T-cell (primary cell): ENCODE measurements around the gene PSEN2. TPM values are rescaled to one million over a fixed set of nuclear protein-coding genes. Genes with fewer than 3 reads are reported as not detected.

ENCODE experiments used
- ATAC-seq, 4 experiments: fragments of 200-7000 bp in 3 of 4; fragments of 150-1000 bp in 1 of 4; cut with Tn5 transposase; replicated peaks in 1 of 4; 1 replicate in 3 of 4; 2 replicates in 1 of 4; pipeline ENCODE4 v1.10.0; 2021; ENCODE audit warnings: moderate library complexity in 3 of 4, mild to moderate bottlenecking in 2 of 4, moderate number of reproducible peaks in 1 of 4
- CTCF ChIA-PET, 2 donors: fragments of 300-600 bp; sonication (Branson Sonifier 250); formaldehyde crosslinking; loops; one replicate each; lab custom pipeline; 2022; ENCODE audit warnings: antibody characterized with exemption in 2 of 2; lab: Charles Lee
- POLR2A ChIA-PET, 2 donors: fragments of 300-600 bp; sonication (Branson Sonifier 250); formaldehyde crosslinking; loops; one replicate each; lab custom pipeline; 2022; ENCODE audit warnings: antibody characterized with exemption in 2 of 2; lab: Charles Lee
- DNase-seq, 35 experiments: peaks; one replicate each; pipeline versions ENCODE4 v3.0.0 to v3.0.0-alpha.2; 2013 to 2023
- H3K27ac ChIP-seq: one replicate; pipeline ENCODE4 v1.5.1; 2013; ENCODE audit warnings: low read length
- H3K27me3 ChIP-seq, 2 experiments: replicated peaks in 1 of 2; 1 replicate in 1 of 2; 2 replicates in 1 of 2; pipeline versions ENCODE4 v1.6.1 to v1.7.0; 2013; ENCODE audit warnings: low read length in 1 of 2, mixed read lengths in 1 of 2; ENCODE audit not compliant: control insufficient read depth in 2 of 2, insufficient read depth in 2 of 2; ENCODE audit errors: extremely low read depth in 1 of 2
- H3K36me3 ChIP-seq, 2 donors: 1 replicate in 1 of 2; 2 replicates in 1 of 2; pipeline versions ENCODE4 v1.6.1 to v1.7.0; 2013; ENCODE audit warnings: low read length in 1 of 2; ENCODE audit not compliant: control insufficient read depth in 2 of 2, insufficient read depth in 1 of 2; ENCODE audit errors: extremely low read depth in 1 of 2
- H3K4me1 ChIP-seq, 2 experiments: 1 replicate in 1 of 2; 2 replicates in 1 of 2; pipeline versions ENCODE4 v1.6.1 to v1.7.0; 2013; ENCODE audit warnings: low read length in 2 of 2, mixed read lengths in 1 of 2; ENCODE audit not compliant: insufficient read depth in 2 of 2, control insufficient read depth in 1 of 2; ENCODE audit errors: extremely low read depth in 1 of 2
- H3K4me3 ChIP-seq, 2 donors: 1 replicate in 1 of 2; 2 replicates in 1 of 2; pipeline versions ENCODE4 v1.5.1 to v1.7.0; 2013; ENCODE audit warnings: mild to moderate bottlenecking in 2 of 2, low read length in 1 of 2, moderate library complexity in 1 of 2; ENCODE audit not compliant: control insufficient read depth in 1 of 2; ENCODE audit errors: extremely low read depth in 1 of 2
- H3K9me3 ChIP-seq: 2 replicates; pipeline ENCODE4 v1.7.0; 2013
- H3K27ac Mint-ChIP-seq, 2 donors: one replicate each; pipeline ENCODE4 v1.8.0; 2020 to 2021; ENCODE audit warnings: mild to moderate bottlenecking in 2 of 2, mixed read lengths in 2 of 2
- H3K27me3 Mint-ChIP-seq, 2 donors: one replicate each; pipeline ENCODE4 v1.8.0; 2021 to 2022; ENCODE audit warnings: mixed read lengths in 2 of 2
- H3K36me3 Mint-ChIP-seq: one replicate; pipeline ENCODE4 v1.8.0; 2021; ENCODE audit warnings: mixed read lengths
- H3K4me1 Mint-ChIP-seq, 3 donors: one replicate each; pipeline ENCODE4 v1.8.0; 2020 to 2022; ENCODE audit warnings: mixed read lengths in 3 of 3, mild to moderate bottlenecking in 1 of 3
- H3K4me3 Mint-ChIP-seq, 3 donors: one replicate each; pipeline ENCODE4 v1.8.0; 2020 to 2022; ENCODE audit warnings: mild to moderate bottlenecking in 3 of 3, mixed read lengths in 3 of 3, moderate library complexity in 3 of 3
- H3K9me3 Mint-ChIP-seq, 3 donors: one replicate each; pipeline ENCODE4 v1.8.0; 2020 to 2022; ENCODE audit warnings: mixed read lengths in 3 of 3
- WGBS: methylation state at CpG from one replicate; pipeline ENCODE4 v1.1.5; 2013; ENCODE audit warnings: missing lambda C conversion rate; ENCODE audit not compliant: insufficient coverage; 5-methylcytosine and 5-hydroxymethylcytosine counted together
- total RNA-seq, 35 experiments: library from RNA in 6 of 35; stranded (reverse) in 6 of 35; fragments of 120-200 nt in 1 of 35; gene quantifications; one replicate each; pipeline versions ENCODE4 v1.2.1 to v1.2.4 and lab custom pipeline; 2013 to 2026

PSEN2 gene
- total RNA-seq, 5 donors from 2014 or later (not counting 1 experiment from before 2014, with no cell fraction given): 1.9 to 5.6 (median 4.0) TPM

DNA sequence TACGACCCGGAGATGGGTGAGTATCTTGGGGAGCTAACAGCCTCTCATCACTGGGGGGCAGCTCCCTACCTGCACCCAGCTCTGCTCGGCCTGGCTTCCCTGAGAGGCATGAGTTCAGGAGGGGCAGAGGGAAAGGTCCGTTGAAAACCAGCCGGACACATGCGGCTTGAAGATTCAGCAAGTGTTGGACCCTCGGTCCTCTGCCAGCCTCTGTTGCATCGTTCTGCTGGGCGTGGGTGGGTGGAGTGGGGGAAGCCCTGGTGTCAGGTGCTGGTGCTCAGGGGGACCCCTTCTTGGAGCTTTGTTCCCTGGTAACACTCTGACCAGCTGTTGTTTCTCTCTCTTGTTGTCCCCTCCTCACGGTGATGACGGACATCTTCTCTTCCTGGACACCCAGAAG, 20.9 kb downstream of the PSEN2 start:
- H3K27ac ChIP-seq: no peak overlapping the region
- no peak overlapping the region for H3K4me3 ChIP-seq
- H3K4me1 ChIP-seq: peaks cover 0 to 2% of the 10 kb centered on the region in 2 experiments
- Mint-ChIP-seq H3K27ac (no peak overlapping the region), H3K27me3 (no peaks in the 10 kb centered on the region), H3K9me3 (no peaks in the 10 kb centered on the region), H3K4me1 (peaks cover 1 to 4% (median 2%) of the 10 kb centered on the region in 3 donors), H3K4me3 (no peak overlapping the region), H3K36me3 (peaks cover 7% of the 10 kb centered on the region)
- ChIA-PET CTCF (interaction anchor here in 1 of 2 donors (0.7 kb wide), 1 partner anchor 44 kb away, joined by 3 read pairs; no protein-coding TSS in a partner anchor), POLR2A (no interaction called here)
- H3K36me3 ChIP-seq: no peaks in the 10 kb centered on the region
- ATAC-seq (no peak), DNase-seq (no peak)
- no peaks in the 10 kb centered on the region for H3K27me3 ChIP-seq
- H3K9me3 ChIP-seq: no peaks in the 10 kb centered on the region
- 82% methylated on average over 6 of the region's 11 CpGs for WGBS

DNA sequence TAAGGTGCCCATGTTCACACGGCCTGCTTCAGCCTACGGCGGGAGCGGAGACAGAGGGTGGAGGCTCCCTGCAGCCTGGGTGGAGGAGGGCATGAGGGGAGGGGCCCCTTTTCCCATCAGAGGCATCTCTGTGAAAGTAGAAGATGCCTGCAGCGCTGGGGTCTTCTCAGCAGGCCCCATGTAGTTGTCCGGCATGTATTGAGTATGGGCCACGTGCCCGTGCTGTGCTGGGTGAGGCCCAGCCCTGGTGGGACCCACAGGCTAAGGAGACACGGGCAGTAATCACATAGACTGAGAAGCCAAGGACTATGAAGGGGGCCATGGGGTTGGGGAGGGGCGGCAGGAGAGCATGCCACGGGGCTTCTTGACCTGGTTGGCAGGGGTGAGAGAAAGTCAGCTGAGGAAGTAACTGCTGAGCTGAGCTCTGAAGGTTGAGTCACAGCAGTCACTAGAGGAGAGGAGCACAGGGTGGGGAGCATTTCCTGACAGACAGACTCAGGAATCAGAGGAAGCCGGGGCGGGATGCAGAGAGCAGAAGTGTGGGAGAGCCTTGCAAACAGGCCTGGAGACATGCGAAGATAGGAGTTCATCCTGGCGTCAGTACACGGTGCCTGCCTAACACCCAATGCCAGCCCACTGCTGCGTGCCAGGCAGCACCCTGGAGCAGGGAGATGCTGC, 21.6 kb downstream of the PSEN2 start:
- POLR2A ChIA-PET: no interaction called here
- no peak overlapping the region for H3K27ac ChIP-seq
- CTCF ChIA-PET: no interaction called here
- no peak overlapping the region for H3K4me3 ChIP-seq
- H3K36me3 ChIP-seq: no peaks in the 10 kb centered on the region
- Mint-ChIP-seq H3K4me1 (no peaks in the 10 kb centered on the region), H3K27me3 (no peaks in the 10 kb centered on the region), H3K36me3 (peaks cover 7% of the 10 kb centered on the region), H3K27ac (no peak overlapping the region), H3K4me3 (no peak overlapping the region), H3K9me3 (no peaks in the 10 kb centered on the region)
- ATAC-seq: no peak
- DNase-seq: no peak
- WGBS: 94% methylated on average over 16 of the region's 17 CpGs
- no peaks in the 10 kb centered on the region for H3K4me1 ChIP-seq
- H3K9me3 ChIP-seq: no peaks in the 10 kb centered on the region
- no peaks in the 10 kb centered on the region for H3K27me3 ChIP-seq

DNA sequence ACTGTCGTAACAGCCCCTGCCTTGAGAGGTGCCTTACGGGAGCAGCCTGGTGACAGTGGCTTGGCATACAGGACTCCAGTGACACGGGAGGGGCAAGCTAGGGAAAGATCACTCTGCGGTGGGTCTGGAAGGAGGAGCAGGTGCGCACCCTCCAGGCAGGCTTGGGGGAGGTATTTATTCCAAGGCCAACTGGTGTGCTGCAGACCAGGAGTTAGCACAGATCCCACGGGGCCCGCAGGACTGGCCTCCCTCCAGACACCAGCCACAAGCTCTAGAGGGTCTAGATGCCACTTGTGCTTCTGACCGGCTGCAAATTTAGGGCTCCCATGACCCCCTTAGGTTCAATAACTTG, 22.1 kb downstream of the PSEN2 start:
- Mint-ChIP-seq H3K4me1 (no peaks in the 10 kb centered on the region), H3K4me3 (no peak overlapping the region), H3K27me3 (no peaks in the 10 kb centered on the region), H3K27ac (no peak overlapping the region), H3K9me3 (no peaks in the 10 kb centered on the region), H3K36me3 (peaks cover 7% of the 10 kb centered on the region)
- POLR2A ChIA-PET: no interaction called here
- no peaks in the 10 kb centered on the region for H3K9me3 ChIP-seq
- no peak overlapping the region for H3K4me3 ChIP-seq
- DNase-seq (no peak), ATAC-seq (no peak)
- no peak overlapping the region for H3K27ac ChIP-seq
- CTCF ChIA-PET: no interaction called here
- H3K36me3 ChIP-seq: no peaks in the 10 kb centered on the region
- no peaks in the 10 kb centered on the region for H3K27me3 ChIP-seq
- WGBS: 88% methylated on average over 7 of the region's 8 CpGs
- H3K4me1 ChIP-seq: no peaks in the 10 kb centered on the region

DNA sequence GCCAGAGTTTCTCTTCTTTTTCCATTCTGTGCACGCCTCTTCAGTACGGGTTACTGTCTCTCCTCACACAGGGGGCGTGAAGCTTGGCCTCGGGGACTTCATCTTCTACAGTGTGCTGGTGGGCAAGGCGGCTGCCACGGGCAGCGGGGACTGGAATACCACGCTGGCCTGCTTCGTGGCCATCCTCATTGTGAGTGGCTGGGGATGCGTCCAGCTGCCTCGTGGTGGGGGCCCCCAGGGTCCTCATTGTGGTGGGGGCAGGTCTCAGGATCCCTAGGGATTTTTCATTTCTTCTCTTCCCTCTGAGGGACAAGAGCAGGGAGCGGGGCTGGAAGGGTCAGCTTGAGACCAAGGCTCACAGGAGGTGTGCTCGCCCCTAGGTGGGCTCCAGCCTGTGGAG, 23.5 kb downstream of the PSEN2 start:
- H3K9me3 ChIP-seq: no peaks in the 10 kb centered on the region
- no peaks in the 10 kb centered on the region for H3K4me1 Mint-ChIP-seq
- DNase-seq (no peak), ATAC-seq (no peak)
- H3K36me3 Mint-ChIP-seq: peaks cover 5% of the 10 kb centered on the region
- no peaks in the 10 kb centered on the region for H3K9me3 Mint-ChIP-seq
- CTCF ChIA-PET: no interaction called here
- H3K4me3 Mint-ChIP-seq: no peak overlapping the region
- H3K27ac ChIP-seq: no peak overlapping the region
- H3K4me3 ChIP-seq: no peak overlapping the region
- H3K27me3 Mint-ChIP-seq: no peaks in the 10 kb centered on the region
- no peak overlapping the region for H3K27ac Mint-ChIP-seq
- H3K27me3 ChIP-seq: no peaks in the 10 kb centered on the region
- 87% methylated on average over 6 of the region's 13 CpGs for WGBS
- no peaks in the 10 kb centered on the region for H3K4me1 ChIP-seq
- POLR2A ChIA-PET: no interaction called here
- H3K36me3 ChIP-seq: no peaks in the 10 kb centered on the region

DNA sequence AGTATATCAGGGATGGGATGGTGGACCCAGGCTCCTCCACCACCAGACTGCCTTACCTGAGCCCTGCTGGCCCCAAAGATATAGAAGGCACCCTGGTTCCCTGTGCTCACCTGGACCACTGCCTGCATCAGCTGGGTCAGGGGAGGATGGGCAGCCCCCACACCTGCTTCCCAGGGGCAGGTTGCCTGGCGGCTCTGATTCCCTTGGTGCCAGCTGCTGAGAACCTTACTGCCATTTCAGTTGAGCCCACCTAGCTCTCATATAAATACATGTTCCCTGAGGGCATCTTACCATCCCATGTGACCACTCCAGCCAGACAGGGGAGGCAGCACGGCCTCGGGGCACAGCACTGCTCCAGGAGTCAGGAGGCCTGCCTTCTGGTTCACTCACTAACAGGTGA, 24.4 kb downstream of the PSEN2 start:
- Histone ChIP-seq H3K27me3 (no peaks in the 10 kb centered on the region), H3K27ac (no peak overlapping the region), H3K36me3 (no peaks in the 10 kb centered on the region), H3K4me3 (no peak overlapping the region), H3K4me1 (no peaks in the 10 kb centered on the region), H3K9me3 (no peaks in the 10 kb centered on the region)
- DNase-seq (no peak), ATAC-seq (no peak)
- H3K4me3 Mint-ChIP-seq: no peak overlapping the region
- no peaks in the 10 kb centered on the region for H3K4me1 Mint-ChIP-seq
- POLR2A ChIA-PET: no interaction called here
- CTCF ChIA-PET: interaction anchor here in 1 of 2 donors (0.6 kb wide), 1 partner anchor 74 kb away, joined by 3 read pairs; no protein-coding TSS in a partner anchor
- H3K27me3 Mint-ChIP-seq: no peaks in the 10 kb centered on the region
- 88% methylated on average over 1 of the region's 3 CpGs for WGBS
- H3K9me3 Mint-ChIP-seq: no peaks in the 10 kb centered on the region
- H3K27ac Mint-ChIP-seq: no peak overlapping the region
- H3K36me3 Mint-ChIP-seq: peaks cover 8% of the 10 kb centered on the region

DNA sequence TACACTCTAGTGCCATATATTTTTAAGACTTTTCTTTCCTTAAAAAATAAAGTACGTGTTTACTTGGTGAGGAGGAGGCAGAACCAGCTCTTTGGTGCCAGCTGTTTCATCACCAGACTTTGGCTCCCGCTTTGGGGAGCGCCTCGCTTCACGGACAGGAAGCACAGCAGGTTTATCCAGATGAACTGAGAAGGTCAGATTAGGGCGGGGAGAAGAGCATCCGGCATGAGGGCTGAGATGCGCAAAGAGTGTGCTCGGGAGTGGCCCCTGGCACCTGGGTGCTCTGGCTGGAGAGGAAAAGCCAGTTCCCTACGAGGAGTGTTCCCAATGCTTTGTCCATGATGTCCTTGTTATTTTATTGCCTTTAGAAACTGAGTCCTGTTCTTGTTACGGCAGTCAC, 25.2 kb downstream of the PSEN2 start:
- no peaks in the 10 kb centered on the region for H3K4me1 ChIP-seq
- H3K27me3 ChIP-seq: no peaks in the 10 kb centered on the region
- H3K27ac ChIP-seq: no peak overlapping the region
- Mint-ChIP-seq H3K4me3 (no peak overlapping the region), H3K27ac (no peak overlapping the region), H3K9me3 (no peaks in the 10 kb centered on the region), H3K4me1 (no peaks in the 10 kb centered on the region), H3K36me3 (peaks cover 7% of the 10 kb centered on the region), H3K27me3 (no peaks in the 10 kb centered on the region)
- ChIA-PET CTCF (no interaction called here), POLR2A (no interaction called here)
- ATAC-seq: no peak
- WGBS: 85% methylated on average over 10 of the region's 11 CpGs
- H3K36me3 ChIP-seq: no peaks in the 10 kb centered on the region
- DNase-seq: no peak
- H3K9me3 ChIP-seq: no peaks in the 10 kb centered on the region
- no peak overlapping the region for H3K4me3 ChIP-seq

DNA sequence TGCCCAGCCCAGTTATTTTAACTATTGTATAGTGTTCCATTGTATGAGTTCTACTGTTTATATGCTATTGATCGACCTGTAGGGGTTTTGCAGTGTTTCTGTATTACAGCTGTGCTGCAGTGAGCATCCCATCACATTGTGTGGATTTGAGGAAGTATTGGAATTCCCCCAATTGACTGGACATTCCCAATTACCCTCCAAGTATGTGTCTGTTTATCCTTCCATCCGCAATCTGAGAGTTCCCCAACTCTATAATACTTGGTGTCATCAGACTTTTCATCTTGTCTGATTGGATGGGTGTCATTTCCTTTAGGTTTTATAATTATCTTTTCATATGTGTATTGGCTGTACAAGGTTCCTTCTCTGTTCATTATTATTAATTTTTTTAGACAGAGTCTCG, 27.8 kb downstream of the PSEN2 start:
- H3K4me3 ChIP-seq: no peak overlapping the region
- CTCF ChIA-PET: no interaction called here
- DNase-seq (no peak), ATAC-seq (no peak)
- Mint-ChIP-seq H3K27me3 (no peaks in the 10 kb centered on the region), H3K36me3 (peaks cover 3% of the 10 kb centered on the region), H3K27ac (no peak overlapping the region), H3K4me3 (no peak overlapping the region), H3K9me3 (no peaks in the 10 kb centered on the region), H3K4me1 (no peaks in the 10 kb centered on the region)
- H3K27ac ChIP-seq: no peak overlapping the region
- H3K27me3 ChIP-seq: no peaks in the 10 kb centered on the region
- no peaks in the 10 kb centered on the region for H3K36me3 ChIP-seq
- H3K4me1 ChIP-seq: no peaks in the 10 kb centered on the region
- POLR2A ChIA-PET: no interaction called here
- no peaks in the 10 kb centered on the region for H3K9me3 ChIP-seq
- 67% methylated on average over 1 of the region's 3 CpGs for WGBS
